ENCODE data around the gene CLRN3. TPM values are rescaled to one million over a fixed set of nuclear protein-coding genes. Genes with fewer than 3 reads are reported as not detected.
A peak's percentile ranks its signal among the peaks of the same experiment; 100 is the strongest.

The CLRN3 gene
- total RNA-seq, 8 experiments from 2014 or later = not detected

GRCh38 chr10:127913368-127913759 lies 20.6 kb upstream of the CLRN3 start:
- in situ Hi-C loops (cut with MboI; ENCODE audit: low pct_unique_long_range_greater_than_20kb in 2 of 9, low sequenced_read_pairs in 9 of 9, unreplicated experiment in 9 of 9) = loop anchor here in 4 of 9 experiments (5.0 to 25.0 kb wide), 2 partner anchors 99 to 104 kb away; no protein-coding TSS in a partner anchor
- no peak overlapping the region for H3K4me3 ChIP-seq
- H3K4me1 ChIP-seq (replicated peaks in 1 of 2) = peaks cover 5 to 13% of the 10 kb centered on the region in 2 donors
- no peak overlapping the region for H3K27ac ChIP-seq
- ATAC-seq (replicated peaks in 6 of 8) = no peak
- 8 to 100% (median 91%) methylated on average over 1 to 8 of the region's 8 CpGs; no CpG with 5 or more reads in 2 of the 10 experiments for WGBS, 10 experiments

- no peak for ATAC-seq (replicated peaks in 6 of 8)
- Histone ChIP-seq H3K4me3 (no peak overlapping the region), H3K4me1 (replicated peaks in 1 of 2) (peaks cover 11 to 19% of the 10 kb centered on the region in 2 donors), H3K27ac (no peak overlapping the region)
- WGBS, 10 experiments = 0 to 98% (median 80%) methylated on average over 1 to 11 of the region's 12 CpGs; no CpG with 5 or more reads in 3 of the 10 experiments
- in situ Hi-C loops (cut with MboI; ENCODE audit: low pct_unique_long_range_greater_than_20kb in 2 of 9, low sequenced_read_pairs in 9 of 9, unreplicated experiment in 9 of 9) = loop anchor here in 4 of 9 experiments (5.0 to 25.0 kb wide), 2 partner anchors 100 to 105 kb away; no protein-coding TSS in a partner anchor
Measured at GRCh38 chr10:127912607-127913367, 20.0 kb upstream of the CLRN3 start.

GRCh38 chr10:127911867-127912257 lies 19.1 kb upstream of the CLRN3 start:
- 60 to 100% (median 79%) methylated on average over 1 to 4 of the region's 4 CpGs; no CpG with 5 or more reads in 4 of the 10 experiments for WGBS, 10 experiments

GRCh38 chr10:127911218-127911866 lies 18.6 kb upstream of the CLRN3 start:
- ATAC-seq (replicated peaks in 6 of 8) = no peak
- in situ Hi-C loops (cut with MboI; ENCODE audit: low pct_unique_long_range_greater_than_20kb in 2 of 9, low sequenced_read_pairs in 9 of 9, unreplicated experiment in 9 of 9) = loop anchor here in 4 of 9 experiments (5.0 to 25.0 kb wide), 2 partner anchors 101 to 106 kb away; no protein-coding TSS in a partner anchor
- no peak overlapping the region for H3K27ac ChIP-seq
- H3K4me1 ChIP-seq (replicated peaks in 1 of 2) = peaks cover 13 to 23% of the 10 kb centered on the region in 2 donors
- WGBS, 10 experiments = 7 to 100% (median 56%) methylated on average over 1 to 7 of the region's 10 CpGs
- no peak overlapping the region for H3K4me3 ChIP-seq

More at GRCh38 chr10:127911867-127912257, 19.1 kb upstream of the CLRN3 start:
- H3K27ac ChIP-seq = no peak overlapping the region
- in situ Hi-C loops (cut with MboI; ENCODE audit: low pct_unique_long_range_greater_than_20kb in 2 of 9, low sequenced_read_pairs in 9 of 9, unreplicated experiment in 9 of 9) = loop anchor here in 4 of 9 experiments (5.0 to 25.0 kb wide), 2 partner anchors 100 to 105 kb away; no protein-coding TSS in a partner anchor
- H3K4me3 ChIP-seq = no peak overlapping the region
- peaks cover 13 to 20% of the 10 kb centered on the region in 2 donors for H3K4me1 ChIP-seq (replicated peaks in 1 of 2)
- no peak for ATAC-seq (replicated peaks in 6 of 8)

GRCh38 chr10:127910464-127910770 lies 17.7 kb upstream of the CLRN3 start:
- H3K27ac ChIP-seq = no peak overlapping the region
- no peak overlapping the region for H3K4me3 ChIP-seq
- WGBS, 10 experiments = 20 to 100% (median 80%) methylated on average over 1 to 2 of the region's 2 CpGs; no CpG with 5 or more reads in 5 of the 10 experiments
- ATAC-seq (replicated peaks in 6 of 8) = no peak
- peaks cover 13 to 23% of the 10 kb centered on the region in 2 donors for H3K4me1 ChIP-seq (replicated peaks in 1 of 2)
- in situ Hi-C loops (cut with MboI; ENCODE audit: low pct_unique_long_range_greater_than_20kb in 2 of 9, low sequenced_read_pairs in 9 of 9, unreplicated experiment in 9 of 9) = loop anchor here in 4 of 9 experiments (5.0 to 25.0 kb wide), 2 partner anchors 102 to 107 kb away; no protein-coding TSS in a partner anchor

- H3K4me1 ChIP-seq (replicated peaks in 1 of 2) = peaks cover 13 to 23% of the 10 kb centered on the region in 2 donors
- no peak overlapping the region for H3K27ac ChIP-seq
- no peak overlapping the region for H3K4me3 ChIP-seq
- 47 to 100% (median 90%) methylated on average over 2 to 6 of the region's 7 CpGs; no CpG with 5 or more reads in 2 of the 10 experiments for WGBS, 10 experiments
- in situ Hi-C loops (cut with MboI; ENCODE audit: low pct_unique_long_range_greater_than_20kb in 2 of 9, low sequenced_read_pairs in 9 of 9, unreplicated experiment in 9 of 9) = loop anchor here in 6 of 9 experiments (5.0 to 25.0 kb wide), 5 partner anchors 95 to 165 kb away; no protein-coding TSS in a partner anchor
- ATAC-seq (replicated peaks in 6 of 8) = no peak
Measured at GRCh38 chr10:127909716-127910463, 17.1 kb upstream of the CLRN3 start.

GRCh38 chr10:127908959-127909267 lies 16.2 kb upstream of the CLRN3 start:
- H3K27ac ChIP-seq = peak overlapping the region in 1 of 2 donors; percentile 48
- H3K4me3 ChIP-seq = no peak overlapping the region
- WGBS, 10 experiments = 0 to 87% (median 53%) methylated on average over 1 to 4 of the region's 8 CpGs; no CpG with 5 or more reads in 6 of the 10 experiments
- ATAC-seq (replicated peaks in 6 of 8) = no peak
- peaks cover 13 to 23% of the 10 kb centered on the region in 2 donors for H3K4me1 ChIP-seq (replicated peaks in 1 of 2)
- in situ Hi-C loops (cut with MboI; ENCODE audit: low pct_unique_long_range_greater_than_20kb in 2 of 9, low sequenced_read_pairs in 9 of 9, unreplicated experiment in 9 of 9) = loop anchor here in 5 of 9 experiments (5.0 to 25.0 kb wide), 4 partner anchors 96 to 166 kb away; no protein-coding TSS in a partner anchor

- in situ Hi-C loops (cut with MboI; ENCODE audit: low pct_unique_long_range_greater_than_20kb in 2 of 9, low sequenced_read_pairs in 9 of 9, unreplicated experiment in 9 of 9) = loop anchor here in 5 of 9 experiments (5.0 to 25.0 kb wide), 4 partner anchors 96 to 166 kb away; no protein-coding TSS in a partner anchor
- 0 to 71% (median 55%) methylated on average over 1 to 6 of the region's 13 CpGs; no CpG with 5 or more reads in 1 of the 10 experiments for WGBS, 10 experiments
- ATAC-seq (replicated peaks in 6 of 8) = peak in 7 of 8 experiments; percentile 15 to 59 (median 48)
- peak overlapping the region in 1 of 2 donors; percentile 17 for H3K27ac ChIP-seq
- H3K4me3 ChIP-seq = peak overlapping the region; percentile 40 to 66 (median 52)
- H3K4me1 ChIP-seq (replicated peaks in 1 of 2) = peaks cover 13 to 23% of the 10 kb centered on the region in 2 donors
Measured at GRCh38 chr10:127908106-127908958, 15.6 kb upstream of the CLRN3 start.

GRCh38 chr10:127907411-127908105 lies 14.8 kb upstream of the CLRN3 start:
- peak overlapping the region in 1 of 2 donors; percentile 27 for H3K27ac ChIP-seq
- peak in 5 of 8 experiments; percentile 44 to 57 (median 55) for ATAC-seq (replicated peaks in 6 of 8)
- 17 to 67% (median 40%) methylated on average over 1 to 3 of the region's 65 CpGs; no CpG with 5 or more reads in 7 of the 10 experiments for WGBS, 10 experiments
- in situ Hi-C loops (cut with MboI; ENCODE audit: low pct_unique_long_range_greater_than_20kb in 2 of 9, low sequenced_read_pairs in 9 of 9, unreplicated experiment in 9 of 9) = loop anchor here in 5 of 9 experiments (5.0 to 25.0 kb wide), 4 partner anchors 97 to 167 kb away; no protein-coding TSS in a partner anchor
- H3K4me3 ChIP-seq = peak overlapping the region; percentile 40 to 66 (median 52)
- H3K4me1 ChIP-seq (replicated peaks in 1 of 2) = peaks cover 13 to 23% of the 10 kb centered on the region in 2 donors

GRCh38 chr10:127906548-127907377 lies 14.0 kb upstream of the CLRN3 start, which contains the start of gene PTPRE:
Gene PTPRE, plus strand, starts transcription at chr10:127907103. Its CDS starts 133,779 bp downstream, at chr10:128040882.
- 3 to 44% (median 17%) methylated on average over 2 to 40 of the region's 78 CpGs; no CpG with 5 or more reads in 6 of the 10 experiments for WGBS, 10 experiments

More at GRCh38 chr10:127906548-127907377, 14.0 kb upstream of the CLRN3 start, which contains the start of gene PTPRE:
- Histone ChIP-seq H3K4me1 (replicated peaks in 1 of 2) (peaks cover 13 to 23% of the 10 kb centered on the region in 2 donors), H3K27ac (peak within 1 kb of the TSS in 1 of 2 donors; percentile 27), H3K4me3 (peak within 1 kb of the TSS; percentile 40 to 66 (median 52))
- in situ Hi-C loops (cut with MboI; ENCODE audit: low pct_unique_long_range_greater_than_20kb in 2 of 9, low sequenced_read_pairs in 9 of 9, unreplicated experiment in 9 of 9) = loop anchor here in 5 of 9 experiments (5.0 to 25.0 kb wide), 4 partner anchors 98 to 168 kb away; no protein-coding TSS in a partner anchor
- peak; percentile 83 to 99 (median 88) for ATAC-seq (replicated peaks in 6 of 8)

Data from motor neuron (in vitro differentiated cells).